Endothelial cell of umbilical vein (primary cell): ENCODE measurements around the gene AOX1. TPM values are rescaled to one million over a fixed set of nuclear protein-coding genes. Genes with fewer than 3 reads are reported as not detected.

Experiments
- BruUV-seq: library from RNA; stranded (reverse); fragments of 400-500 nt; replicated peaks from 2 replicates; lab custom pipeline; 2021; lab: Mats Ljungman, UMichigan
- CTCF ChIA-PET: fragments of 300-600, 350-600 bp; sonication (Branson Sonifier 250); formaldehyde crosslinking; loops from one replicate; lab custom pipeline; 2021; ENCODE audit warnings: antibody characterized with exemption, inconsistent platforms; lab: Charles Lee
- POLR2A ChIA-PET: fragments of 300-600, 350-600 bp; sonication (Branson Sonifier 250); formaldehyde crosslinking; loops from one replicate; lab custom pipeline; 2021; ENCODE audit warnings: antibody characterized with exemption, inconsistent platforms; lab: Charles Lee
- DNase-seq: peaks from one replicate; pipeline ENCODE4 v3.0.0-alpha.2; 2011; ENCODE audit warnings: low read depth, low spot score
- FAIRE-seq: peaks from 2 replicates; lab custom pipeline; 2011; peaks lifted over from hg19 to GRCh38; lab: Jason Lieb, UNC
- H2AFZ ChIP-seq: 2 replicates; pipeline ENCODE4 v1.6.0; 2012; ENCODE audit warnings: low read depth, low read length, control low read depth, inconsistent platforms
- H3K27ac ChIP-seq: 2 replicates; pipeline ENCODE4 v1.5.1; 2011; ENCODE audit warnings: low read depth, mild to moderate bottlenecking, control low read depth, low read length, moderate library complexity; ENCODE audit not compliant: insufficient read depth
- H3K27me3 ChIP-seq, 2 experiments: 2 replicates each; pipeline versions ENCODE4 v1.6.0 to v1.6.1; 2011; ENCODE audit warnings: low read length in 2 of 2, mixed read lengths in 1 of 2; ENCODE audit not compliant: control insufficient read depth in 2 of 2, insufficient read depth in 2 of 2
- H3K36me3 ChIP-seq, 2 experiments: 2 replicates in 1 of 2; 3 replicates in 1 of 2; pipeline ENCODE4 v1.5.1; 2011; ENCODE audit warnings: low read length in 2 of 2, mild to moderate bottlenecking in 1 of 2, moderate library complexity in 1 of 2; ENCODE audit not compliant: control insufficient read depth in 2 of 2, insufficient read depth in 2 of 2; ENCODE audit errors: extremely low read depth in 1 of 2
- H3K4me1 ChIP-seq: 3 replicates; pipeline ENCODE4 v1.5.1; 2011; ENCODE audit warnings: mild to moderate bottlenecking, low read length; ENCODE audit not compliant: control insufficient read depth, insufficient read depth; ENCODE audit errors: extremely low read depth
- H3K4me2 ChIP-seq: 2 replicates; pipeline ENCODE4 v1.6.1; 2011; ENCODE audit warnings: low read length, control low read depth, mixed read lengths; ENCODE audit not compliant: insufficient read depth
- H3K4me3 ChIP-seq, 3 experiments: fragments of 200-600 bp in 1 of 3; sonication (generic), shearing (Covaris generic) in 1 of 3; replicated peaks in 1 of 3; 2 replicates each; pipeline ENCODE4 v1.5.1; 2011 to 2016; ENCODE audit warnings: control low read depth in 3 of 3, low read length in 3 of 3, mild to moderate bottlenecking in 2 of 3, inconsistent platforms in 1 of 3, low read depth in 1 of 3, moderate library complexity in 1 of 3; ENCODE audit not compliant: insufficient read depth in 1 of 3
- H3K79me2 ChIP-seq: 2 replicates; pipeline ENCODE4 v1.6.0; 2012; ENCODE audit warnings: low read length, inconsistent platforms; ENCODE audit not compliant: control insufficient read depth, insufficient read depth
- H3K9ac ChIP-seq: replicated peaks from 2 replicates; pipeline ENCODE3; 2011; ENCODE audit warnings: low read length, control low read depth; ENCODE audit not compliant: insufficient read depth; ENCODE audit errors: extremely low read depth
- H3K9me1 ChIP-seq: replicated peaks from 3 replicates; pipeline ENCODE4 v1.6.0; 2011; ENCODE audit warnings: mild to moderate bottlenecking, low read length; ENCODE audit not compliant: control insufficient read depth, insufficient read depth; ENCODE audit errors: extremely low read depth
- H3K9me3 ChIP-seq: replicated peaks from 2 replicates; pipeline ENCODE4 v1.5.1; 2012; ENCODE audit warnings: low read length, inconsistent platforms; ENCODE audit not compliant: control insufficient read depth, insufficient read depth
- H4K20me1 ChIP-seq: replicated peaks from 2 replicates; pipeline ENCODE3; 2011; ENCODE audit warnings: mild to moderate bottlenecking, low read length; ENCODE audit not compliant: control insufficient read depth, insufficient read depth; ENCODE audit errors: extremely low read depth
- CTCF ChIP-seq, 2 donors: IDR thresholded peaks; 1 replicate in 1 of 2; 2 replicates in 1 of 2; pipeline ENCODE4 v1.5.1; 2011; ENCODE audit warnings: low read length in 2 of 2, mild to moderate bottlenecking in 2 of 2, moderate library complexity in 2 of 2, control low read depth in 1 of 2, inconsistent platforms in 1 of 2, low read depth in 1 of 2; ENCODE audit not compliant: insufficient read depth in 1 of 2; ENCODE audit errors: extremely low read depth in 1 of 2
- EZH2 ChIP-seq: IDR thresholded peaks from 2 replicates; pipeline ENCODE4 v1.6.1; 2012; ENCODE audit warnings: borderline replicate concordance, low read depth, mild to moderate bottlenecking, moderate library complexity, low read length, inconsistent platforms; ENCODE audit not compliant: severe bottlenecking
- FOS ChIP-seq: IDR thresholded peaks from 2 replicates; pipeline ENCODE4 v1.6.1; 2011; ENCODE audit warnings: mild to moderate bottlenecking, low read length, moderate library complexity, borderline replicate concordance; ENCODE audit not compliant: insufficient read depth
- GATA2 ChIP-seq: IDR thresholded peaks from 2 replicates; pipeline ENCODE4 v1.7.0; 2011; ENCODE audit warnings: low read depth, mild to moderate bottlenecking, moderate library complexity, mixed read lengths, low read length; ENCODE audit not compliant: insufficient read length, insufficient read depth
- MYC ChIP-seq: IDR thresholded peaks from one replicate; pipeline ENCODE4 v1.6.1; 2011; ENCODE audit warnings: mild to moderate bottlenecking, low read depth, low read length
- POLR2A ChIP-seq: IDR thresholded peaks from 2 replicates; pipeline ENCODE4 v1.6.1; 2012; ENCODE audit warnings: low read depth, mild to moderate bottlenecking, control low read depth, low read length
- POLR2AphosphoS5 ChIP-seq: IDR thresholded peaks from 2 replicates; pipeline ENCODE4 v1.6.1; 2012; ENCODE audit warnings: low read depth, mild to moderate bottlenecking, control low read depth, low read length, moderate library complexity; ENCODE audit not compliant: insufficient read depth
- dilution Hi-C: fragments of 300-500 bp; cut with MboI; formaldehyde crosslinking; loops from one replicate; pipeline ENCODE4 v1.15.0; 2019; ENCODE audit warnings: low sequenced_read_pairs; ENCODE audit not compliant: extremely low pct_ligation_motif_present
- intact Hi-C: fragments of 100-400 bp; cut with micrococcal nuclease; formaldehyde crosslinking; loops from one replicate; pipeline ENCODE4 v1.10.0; 2022
- polyA plus RNA-seq, 4 experiments: library from polyadenylated mRNA; depleted of rRNA in 3 of 4; stranded (reverse) in 3 of 4; unstranded in 1 of 4; fragments of >200 nt; gene quantifications; 2 replicates each; pipeline versions ENCODE4 v1.2.1 to v1.2.3, GENCODE V29; 2011 to 2012; ENCODE audit warnings: missing spikeins in 1 of 4
- total RNA-seq: library from RNA; stranded (reverse); gene quantifications from 2 replicates; pipeline ENCODE4 v1.2.3, GENCODE V29; 2021
- TF ChIP-seq, protein P1 (sequence below): IDR thresholded peaks from 2 replicates; pipeline ENCODE4 v1.6.1; 2011; ENCODE audit not compliant: insufficient read depth, insufficient read length

Gene AOX1
- total and polyA plus RNA-seq, 2 donors (not counting 3 experiments of a cell fraction or from before 2014, with no cell fraction given): 0.03 to 0.46 TPM

DNA sequence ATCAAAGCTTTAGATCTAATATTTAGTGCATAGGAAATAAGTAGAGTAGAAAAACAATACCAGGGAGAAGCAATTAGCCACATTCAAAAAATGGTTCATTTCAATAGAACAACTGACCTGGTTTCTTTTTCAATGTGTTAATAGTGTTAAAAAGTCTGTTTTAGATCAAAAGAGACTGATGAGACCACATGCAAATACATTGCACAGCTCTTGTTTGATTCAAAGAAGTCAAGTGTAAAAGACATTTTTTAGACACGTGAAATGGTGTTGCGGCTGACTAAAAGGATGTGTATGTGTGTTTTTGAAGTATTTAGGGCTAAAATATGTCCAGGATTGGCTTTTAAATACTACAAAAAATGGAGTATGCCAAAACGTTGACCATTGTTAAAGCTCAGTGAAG lies 1.2 kb upstream of the AOX1 start:
- no peaks in the 10 kb centered on the region for H3K9me1 ChIP-seq
- FAIRE-seq: no peak
- ChIA-PET POLR2A (no interaction called here), CTCF (interaction anchor here (1.6 kb wide), 1 partner anchor 611 kb away, joined by 4 read pairs; no protein-coding TSS in a partner anchor)
- no peak overlapping the region for H3K4me3 ChIP-seq
- intact Hi-C loops: no loop called here
- no peak overlapping the region for H3K4me2 ChIP-seq
- no peaks in the 10 kb centered on the region for H3K27me3 ChIP-seq
- no peak overlapping the region for H3K9ac ChIP-seq
- H3K27ac ChIP-seq: no peak overlapping the region
- no peak for DNase-seq
- BruUV-seq: no TSS peak
- no peak overlapping the region for H2AFZ ChIP-seq
- H3K4me1 ChIP-seq: peaks cover 11% of the 10 kb centered on the region
- no peaks in the 10 kb centered on the region for H3K36me3 ChIP-seq
- no peaks in the 10 kb centered on the region for H3K9me3 ChIP-seq
- TF ChIP-seq FOS (no peak), CTCF (IDR thresholded peaks at IDR 0.05; ENCODE audit: extremely low read depth in 1 of 2, insufficient read depth in 1 of 2, low read depth in 1 of 2, low read length in 2 of 2) (no peak), POLR2A (no peak), MYC (no peak), EZH2 (no peak), GATA2 (no peak), POLR2AphosphoS5 (no peak)
- TF ChIP-seq, protein P1, sequence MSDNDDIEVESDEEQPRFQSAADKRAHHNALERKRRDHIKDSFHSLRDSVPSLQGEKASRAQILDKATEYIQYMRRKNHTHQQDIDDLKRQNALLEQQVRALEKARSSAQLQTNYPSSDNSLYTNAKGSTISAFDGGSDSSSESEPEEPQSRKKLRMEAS: no peak
- H3K79me2 ChIP-seq: no peaks in the 10 kb centered on the region
- H4K20me1 ChIP-seq: no peaks in the 10 kb centered on the region
- dilution Hi-C loops: no loop called here
